Measurements from ENCODE around the gene FAM110A.
A peak's percentile ranks its signal among the peaks of the same experiment; 100 is the strongest.
"Not testable (repeated sequence)": the region's sequence is repeated elsewhere in the genome, so short reads cannot be mapped to it uniquely, and the experiment has no call there.

FAM110A gene

DNA sequence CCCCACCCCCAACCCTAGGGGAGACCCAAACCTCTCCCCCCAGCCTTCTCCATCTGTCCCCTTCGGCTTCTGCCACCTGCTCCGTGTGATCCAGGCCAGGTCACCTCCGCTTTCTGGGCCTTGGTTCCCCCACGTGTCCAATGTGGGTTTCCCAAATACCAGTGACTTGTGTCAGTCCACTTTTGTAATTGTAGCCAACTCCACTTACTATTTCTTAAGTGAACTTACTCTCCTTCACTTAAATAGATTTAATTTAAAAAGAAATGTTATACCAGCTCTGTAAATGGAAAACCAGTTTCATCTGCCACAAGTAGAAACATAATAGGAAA lies 10.0 kb upstream of the FAM110A start:
- DNase-seq (ENCODE audit: low read depth), result no peak

DNA sequence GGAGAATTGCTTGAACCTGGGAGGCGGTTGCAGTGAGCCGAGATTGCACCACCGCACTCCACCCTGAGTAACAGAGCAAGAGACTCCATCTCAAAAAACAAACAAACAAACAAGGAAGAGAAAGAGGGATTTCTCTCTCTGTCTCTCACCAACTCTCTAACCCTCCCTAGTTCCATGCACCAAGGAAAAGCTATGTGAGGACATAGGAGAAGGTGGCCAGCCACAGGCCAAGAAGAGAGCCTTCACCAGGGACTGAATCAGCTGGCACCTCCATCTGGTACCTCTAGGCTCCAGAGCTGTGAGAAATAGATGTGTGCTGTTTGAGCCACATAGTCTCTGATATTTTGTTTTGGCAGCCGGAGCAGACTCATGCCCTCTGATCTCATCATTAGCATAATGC lies 9.0 kb upstream of the FAM110A start:
- no peak for DNase-seq (ENCODE audit: low read depth)

- DNase-seq (ENCODE audit: low read depth), result no peak
Observed at GRCh38 chr20:824916-825315, 8.6 kb upstream of the FAM110A start.

GRCh38 chr20:825710-826421 lies 7.6 kb upstream of the FAM110A start:
- peak; percentile 39 for DNase-seq (ENCODE audit: low read depth)

GRCh38 chr20:826695-827323 lies 6.7 kb upstream of the FAM110A start:
- no peak for DNase-seq (ENCODE audit: low read depth)

DNA sequence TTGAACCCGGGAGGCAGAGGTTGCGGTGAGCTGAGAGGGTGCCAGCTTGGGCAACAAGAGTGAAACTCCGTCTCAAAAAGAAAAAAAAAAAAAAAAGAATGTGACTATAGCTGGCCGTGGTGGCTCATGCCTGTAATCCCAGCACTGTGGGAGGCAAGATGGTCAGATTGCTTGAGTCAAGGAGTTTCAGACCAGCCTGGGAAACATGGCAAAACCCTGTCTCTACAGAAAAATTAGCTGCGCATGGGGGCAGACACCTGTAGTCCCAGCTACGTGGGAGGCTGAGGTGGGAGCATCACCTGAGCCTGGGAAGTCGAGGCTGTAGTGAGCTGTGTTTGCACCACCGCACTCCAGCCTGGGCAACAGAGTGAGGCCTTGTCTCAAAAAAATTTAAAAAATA lies 5.5 kb upstream of the FAM110A start:
- DNase-seq (ENCODE audit: low read depth), result not testable (repeated sequence)

DNA sequence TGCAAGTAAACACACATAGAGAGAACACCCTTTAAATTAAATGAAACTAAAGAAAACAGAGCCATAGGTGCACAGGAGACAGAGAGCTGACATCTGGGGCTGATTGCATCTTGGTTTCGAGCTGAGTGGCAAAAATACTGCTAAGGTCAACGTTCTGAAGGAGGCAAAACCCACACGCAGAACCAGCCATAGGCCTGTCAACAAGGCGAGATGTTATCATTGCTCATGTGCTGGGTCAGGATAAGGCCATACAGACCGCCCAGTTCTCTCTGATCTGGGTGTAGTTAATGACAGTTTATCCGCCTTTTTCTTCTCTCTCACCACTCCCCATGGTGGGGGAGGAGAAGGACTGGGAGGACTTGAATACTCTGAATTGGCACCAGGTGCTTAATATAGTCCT lies 4.5 kb upstream of the FAM110A start:
- no peak for DNase-seq (ENCODE audit: low read depth)

DNA sequence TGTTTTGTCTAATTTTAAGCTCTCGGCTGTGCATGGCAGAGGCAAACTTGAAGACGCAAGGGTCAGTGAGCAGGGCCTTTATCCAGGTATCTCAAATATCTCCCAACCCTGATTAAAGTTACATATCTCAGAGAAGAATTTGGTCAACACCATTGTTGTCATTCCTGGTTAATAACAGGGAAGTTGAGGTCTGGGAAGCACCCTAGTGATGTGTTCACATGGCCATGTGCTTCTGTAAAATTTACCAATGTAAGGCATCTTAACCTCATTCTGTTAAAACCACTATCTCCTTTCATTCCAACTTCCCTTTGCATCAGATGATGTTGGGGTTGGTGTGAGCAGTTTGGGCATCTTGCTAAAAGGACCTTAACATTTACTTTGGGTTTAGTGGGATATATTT lies 4.0 kb upstream of the FAM110A start:
- no peak for DNase-seq (ENCODE audit: low read depth)

GRCh38 chr20:830011-830521 lies 3.4 kb upstream of the FAM110A start:
- DNase-seq (ENCODE audit: low read depth), result peak; percentile 95

GRCh38 chr20:831251-831650 lies 2.3 kb upstream of the FAM110A start:
- DNase-seq (ENCODE audit: low read depth), result no peak

DNA sequence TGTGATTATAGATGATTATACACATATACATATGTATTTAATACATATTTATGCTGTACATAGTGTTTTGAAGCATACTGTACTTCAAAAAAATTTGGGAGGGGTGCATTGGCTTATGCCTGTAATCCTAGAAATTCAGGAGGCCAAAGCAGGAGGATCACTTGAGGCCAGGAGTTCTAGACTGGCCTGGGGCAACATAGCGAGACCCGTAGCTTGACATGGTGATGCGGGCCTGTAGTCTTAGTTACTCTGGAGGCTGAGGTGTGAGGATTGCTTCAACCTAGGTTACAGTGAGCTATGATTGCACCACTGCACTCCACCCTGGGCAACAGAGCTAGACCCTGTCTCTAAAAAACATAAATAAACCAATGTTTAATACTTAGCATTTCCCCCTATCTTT lies 1.6 kb upstream of the FAM110A start:
- DNase-seq (ENCODE audit: low read depth), result no peak

DNA sequence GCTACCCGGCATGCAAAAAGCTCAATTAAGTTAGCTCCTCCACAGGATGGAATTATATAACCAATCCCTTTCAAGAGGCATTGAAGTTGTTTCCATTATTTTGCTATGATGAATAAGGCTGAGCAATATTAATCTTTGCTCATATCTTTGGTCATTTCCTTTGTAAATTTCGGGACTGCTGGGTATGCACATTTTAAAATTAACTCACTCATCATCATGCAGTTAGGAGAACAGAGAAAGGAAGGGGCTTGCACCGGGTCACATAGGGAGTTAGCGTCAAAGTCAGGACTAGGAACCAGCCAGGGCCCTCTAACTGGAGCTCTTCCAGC lies 430 bp upstream of the FAM110A start:
- no peak for DNase-seq (ENCODE audit: low read depth)

DNA sequence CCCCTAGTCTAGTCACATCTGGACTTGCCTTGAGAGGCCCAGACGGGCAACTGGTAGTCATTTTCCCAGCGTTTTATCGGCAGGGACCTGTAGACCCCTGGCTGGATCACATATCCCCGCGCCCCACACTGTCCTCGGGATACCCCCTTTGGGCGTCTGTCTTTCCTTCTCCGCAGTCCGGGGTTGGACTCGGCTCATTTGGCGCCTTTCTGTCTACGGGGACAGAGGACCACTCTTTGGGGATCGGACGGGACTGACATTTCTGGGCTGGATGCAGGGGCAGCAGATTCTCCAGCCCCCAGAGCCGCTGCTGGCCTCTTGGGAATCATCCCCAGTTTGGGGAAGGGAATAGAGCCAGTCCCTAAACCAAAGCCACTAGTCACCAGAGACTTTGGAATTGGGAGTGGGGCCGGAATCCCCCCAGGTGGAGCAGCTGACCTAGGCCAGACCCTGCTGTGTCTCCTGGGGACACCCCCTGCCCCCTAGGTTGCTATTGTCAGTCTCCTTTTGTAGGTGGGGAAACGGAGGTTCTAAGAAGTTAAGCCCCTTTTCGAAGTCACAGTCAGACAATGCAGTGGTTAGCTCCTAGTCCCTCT lies 734 bp downstream of the FAM110A start:
- DNase-seq (ENCODE audit: low read depth), result no peak

GRCh38 chr20:835608-836045 lies 2.1 kb downstream of the FAM110A start:
- DNase-seq (ENCODE audit: low read depth), result no peak

DNA sequence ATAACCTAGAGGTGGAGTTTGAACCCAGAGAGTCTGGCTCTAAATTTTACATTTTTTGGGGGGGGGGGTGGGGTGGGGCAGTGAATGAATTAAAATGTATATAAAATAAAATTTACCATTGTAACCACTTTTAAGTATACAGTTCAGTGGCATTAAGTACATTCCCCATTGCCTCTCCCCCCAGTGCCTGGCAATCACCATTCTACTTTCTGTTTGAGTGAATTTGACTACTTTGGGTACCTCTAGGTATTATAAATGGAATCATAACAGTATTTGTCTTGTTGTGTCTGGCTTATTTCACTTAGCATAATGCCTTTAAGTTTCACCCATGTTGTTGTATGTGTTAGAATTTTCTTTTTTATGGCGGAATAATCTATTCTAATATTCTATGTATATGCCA lies 2.7 kb downstream of the FAM110A start:
- no peak for DNase-seq (ENCODE audit: low read depth)

GRCh38 chr20:839015-839414 lies 5.5 kb downstream of the FAM110A start:
- no peak for DNase-seq (ENCODE audit: low read depth)

- DNase-seq (ENCODE audit: low read depth), result no peak
Observed at GRCh38 chr20:839626-840025, 6.1 kb downstream of the FAM110A start.

DNA sequence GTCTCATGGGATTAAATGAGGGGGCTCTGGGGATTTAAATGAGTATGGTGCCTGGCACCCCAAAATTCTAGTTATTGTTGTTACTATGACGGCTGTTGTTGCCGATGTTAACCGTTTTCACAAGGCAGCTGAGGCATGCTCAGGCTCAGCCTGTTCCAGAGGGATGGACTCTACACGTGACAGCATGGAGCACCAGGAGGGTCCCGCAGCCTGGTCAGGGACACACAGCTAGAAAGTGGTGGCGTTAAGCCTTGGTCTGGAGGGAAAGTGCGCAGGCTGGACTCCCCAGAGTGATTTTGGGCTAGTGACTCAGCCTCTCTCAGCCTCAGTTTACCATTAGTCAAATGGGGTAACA lies 7.0 kb downstream of the FAM110A start:
- no peak for DNase-seq (ENCODE audit: low read depth)

DNA sequence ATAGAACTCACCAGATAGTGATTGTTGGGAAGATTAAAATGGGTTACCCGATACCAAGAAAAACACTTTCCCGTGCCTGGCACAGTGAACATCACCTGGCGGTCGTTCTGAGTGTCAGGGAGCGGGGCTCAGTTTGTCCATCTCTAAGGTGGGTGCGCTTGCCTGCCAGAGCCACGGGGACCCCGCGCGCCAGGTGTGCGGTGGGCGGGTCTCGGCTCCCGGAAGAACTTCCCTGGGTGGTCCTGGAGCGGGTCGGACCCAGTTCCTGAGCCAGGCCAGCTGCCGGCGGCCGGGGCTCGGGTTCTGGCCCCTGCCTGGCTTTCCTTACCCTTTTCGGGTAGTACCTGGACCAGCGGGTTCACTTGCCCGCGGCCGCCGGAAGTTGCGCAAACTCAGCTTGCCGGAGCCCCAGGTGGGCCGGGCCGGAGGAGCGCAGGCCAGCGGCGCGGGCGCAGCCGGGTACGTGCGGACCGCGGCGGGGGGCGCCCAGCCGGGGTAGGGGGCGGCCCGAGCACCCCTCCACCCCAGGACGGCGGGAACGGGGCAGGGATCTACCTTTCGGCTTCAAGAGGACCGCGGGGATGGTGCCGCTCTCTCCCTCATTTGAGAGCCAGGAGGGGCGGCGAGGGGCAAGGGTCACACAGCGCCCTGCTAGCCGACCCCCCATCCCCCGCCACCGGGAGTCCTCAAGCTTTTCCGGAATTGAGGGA lies 7.5 kb downstream of the FAM110A start:
- no peak for DNase-seq (ENCODE audit: low read depth)

DNA sequence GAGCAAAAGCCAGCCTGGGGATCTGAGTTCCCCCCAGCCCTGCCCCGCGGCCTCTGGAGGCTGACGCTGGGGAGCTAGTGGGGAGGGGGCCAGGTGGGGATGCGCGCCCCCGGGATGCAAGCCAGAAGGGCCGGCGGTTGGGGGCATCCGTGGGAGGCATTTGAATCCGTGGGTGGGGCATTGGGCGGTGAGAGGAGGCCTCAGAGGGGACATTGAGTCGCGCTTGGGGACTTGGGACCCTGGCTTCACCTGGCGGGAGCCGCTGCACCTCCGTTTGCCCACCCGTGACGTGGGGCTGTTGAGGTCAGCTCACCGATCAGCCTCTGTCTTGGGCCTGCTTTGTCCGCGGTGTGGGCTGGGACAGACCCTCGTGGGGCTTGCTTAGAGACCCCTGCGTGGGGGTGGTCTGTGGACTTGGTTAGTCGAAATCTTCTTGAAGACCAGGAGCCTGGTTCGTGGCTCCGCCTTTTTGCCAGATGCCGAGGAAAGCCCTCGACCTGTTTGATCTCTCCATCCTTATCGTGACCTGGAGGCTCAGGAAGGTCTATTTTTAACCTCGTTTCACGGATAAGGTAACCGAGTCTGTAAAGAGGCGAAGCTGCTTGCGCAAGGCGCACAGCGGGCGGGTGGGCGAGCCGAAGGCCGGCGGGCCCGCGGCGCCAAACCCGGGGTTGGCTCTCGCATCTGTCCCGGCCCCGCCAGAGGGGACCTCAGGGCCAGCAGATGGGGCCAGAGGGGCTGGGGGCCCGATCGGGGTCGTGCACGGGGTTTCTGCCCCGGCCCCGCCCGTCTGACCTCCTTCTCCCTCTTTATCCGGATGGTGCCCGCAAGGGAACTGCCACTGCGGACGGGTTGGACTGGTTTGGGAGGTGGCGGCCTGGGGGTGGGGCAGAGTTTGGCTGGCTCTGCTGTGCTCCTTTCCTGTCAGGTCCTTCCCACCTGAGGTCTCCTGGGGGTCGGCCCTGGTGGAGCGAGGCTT lies 8.3 kb downstream of the FAM110A start:
- no peak for DNase-seq (ENCODE audit: low read depth)

DNA sequence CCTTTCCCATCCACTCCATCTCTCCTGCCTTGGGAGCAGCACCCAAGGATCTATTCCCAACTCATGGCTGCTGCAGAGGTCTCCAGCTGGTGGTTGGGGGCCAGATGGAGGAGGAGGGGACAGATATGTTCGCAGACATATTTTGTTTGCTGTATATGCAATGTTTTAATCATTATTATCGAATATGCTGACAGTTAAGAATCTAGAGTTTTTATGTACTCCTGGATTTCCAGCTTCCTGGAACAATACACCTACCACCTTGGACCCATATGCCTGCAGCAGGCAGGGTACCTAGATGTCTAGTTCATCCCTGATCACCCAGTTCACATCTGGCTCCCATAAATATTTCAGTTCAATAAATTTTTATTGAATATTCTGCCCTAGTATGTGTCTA lies 9.0 kb downstream of the FAM110A start:
- no peak for DNase-seq (ENCODE audit: low read depth)

GRCh38 chr20:843912-844311 lies 10.4 kb downstream of the FAM110A start:
- DNase-seq (ENCODE audit: low read depth), result no peak
